Heart left ventricle (tissue), 16 donors: ENCODE measurements around the gene LAMP1. TPM values are rescaled to one million over a fixed set of nuclear protein-coding genes. Genes with fewer than 3 reads are reported as not detected.

Experiments
- ATAC-seq, 4 donors: fragments of 200-7000 bp; cut with Tn5 transposase; one replicate each; pipeline ENCODE4 v1.9.1; 2020 to 2022; ENCODE audit warnings: moderate library complexity in 4 of 4, mild to moderate bottlenecking in 3 of 4, moderate number of reproducible peaks in 1 of 4
- DNase-seq, 5 donors: peaks; one replicate each; pipeline ENCODE4 v3.0.0-alpha.2; 2020
- H3K27ac ChIP-seq, 12 donors: fragments of 200-600 bp; sonication (generic) in 4 of 12; one replicate each; pipeline versions ENCODE4 v1.5.0 to v1.8.0; 2016 to 2022; ENCODE audit warnings: mild to moderate bottlenecking in 2 of 12
- H3K27me3 ChIP-seq, 9 donors: fragments of 200-600 bp; sonication (generic) in 2 of 9; one replicate each; pipeline versions ENCODE4 v1.5.1 to v1.8.0; 2016 to 2022; ENCODE audit warnings: mild to moderate bottlenecking in 3 of 9
- H3K36me3 ChIP-seq, 9 donors: fragments of 200-600 bp; sonication (generic) in 2 of 9; one replicate each; pipeline versions ENCODE4 v1.5.0 to v1.8.0; 2018 to 2022; ENCODE audit warnings: mild to moderate bottlenecking in 2 of 9
- H3K4me1 ChIP-seq, 12 donors: fragments of 200-600 bp; sonication (generic) in 4 of 12; one replicate each; pipeline versions ENCODE4 v1.5.0 to v1.8.0; 2016 to 2022; ENCODE audit warnings: mild to moderate bottlenecking in 3 of 12
- H3K4me3 ChIP-seq, 12 donors: fragments of 200-600 bp; sonication (generic) in 4 of 12; one replicate each; pipeline versions ENCODE4 v1.5.0 to v1.8.0; 2017 to 2022; ENCODE audit warnings: mild to moderate bottlenecking in 9 of 12, moderate library complexity in 4 of 12
- H3K9me3 ChIP-seq, 12 donors: fragments of 200-600 bp; sonication (generic) in 4 of 12; one replicate each; pipeline versions ENCODE4 v1.5.0 to v1.8.0; 2016 to 2022; ENCODE audit warnings: mild to moderate bottlenecking in 1 of 12
- POLR2A ChIP-seq, 2 donors: fragments of 450-650 bp; IDR thresholded peaks; one replicate each; pipeline ENCODE4 v1.6.1; 2017; ENCODE audit warnings: antibody characterized with exemption in 2 of 2, mild to moderate bottlenecking in 2 of 2, moderate library complexity in 2 of 2
- WGBS, 4 donors: extraction: QIAGEN DNeasy Blood & Tissue Kit in 2 of 4; methylation state at CpG; one replicate each; pipeline versions ENCODE4 v1.1.5 to v1.1.7; 2013 to 2018; 5-methylcytosine and 5-hydroxymethylcytosine counted together
- intact Hi-C, 10 donors: fragments of 100-400 bp; cut with DNase I; formaldehyde crosslinking; loops; one replicate each; pipeline versions ENCODE4 v1.11.1 to v1.14.2; 2022
- polyA plus RNA-seq, 2 donors: library from polyadenylated mRNA; stranded (reverse); fragments of 200-250 nt; gene quantifications; one replicate each; pipeline ENCODE4 v1.2.3, GENCODE V29; 2013
- total RNA-seq, 9 donors: library from RNA; depleted of rRNA in 2 of 9; stranded (reverse); fragments of >200 nt in 2 of 9; fragmentation: NEBNext Ultra II Directional in 3 of 9; extraction: Animal tissue kit (Norgen Biotek cat#: 25700) in 3 of 9; gene quantifications; one replicate each; pipeline versions ENCODE4 v1.1.0 to v1.2.4, GENCODE V29; 2016 to 2023
- TF ChIP-seq, protein P1 (sequence below), 12 donors: fragments of 200-600 bp; sonication (generic) in 4 of 12; IDR thresholded peaks; one replicate each; pipeline versions ENCODE4 v1.5.0 to v1.8.0; 2018 to 2022; ENCODE audit warnings: antibody characterized with exemption in 12 of 12, mild to moderate bottlenecking in 5 of 12
- donor health status: ischemic (EF 13 %, LVEDD 7.1; RV severe dilation, severe dysfunction).
- donor health status: healthy with polysubstance abuse.
- donor health status: DM: no; HTN: yes; CAD: no.
- donor health status: DM: no; HTN: no; CAD: no.
- donor health status: ischemic (EF 25% LVEDD 6.9; RV normal size, moderate dysfunction).
- donor health status: ischemic (EF 25% LVEDD 5.7; RV mildly dilated, moderate dysfunction).
- donor health status: healthy.
- donor health status: DM: yes; HTN: yes; CAD: no.
- donor health status: ischemic (EF 35%, LVEDD 5.7; RV mildly dilated, moderate dysfunction).
- donor health status: nonischemic (EF 11% LVEDD 7.7; RV severe dilation, severe dysfunction).
- donor health status: DM: yes; HTN: yes; CAD: no.
- donor health status: PGD.
- donor health status: ischemic (EF 29% LVEDD 5.4; RV normal size, mild dysfunction).
- donor health status: nonischemic (EF 23%, LVEDD 6.1; RV moderate dilation, normal function).

Gene LAMP1
- total and polyA plus RNA-seq, 11 donors, result 41.4 to 214 (median 97.6) TPM

- H3K27ac ChIP-seq, result no peak overlapping the region
- WGBS, 4 donors, result 53 to 66% (median 64%) methylated on average over 4 of the region's 4 CpGs
- no peak for TF ChIP-seq POLR2A (IDR thresholded peaks at IDR 0.05)
- TF ChIP-seq, protein P1, sequence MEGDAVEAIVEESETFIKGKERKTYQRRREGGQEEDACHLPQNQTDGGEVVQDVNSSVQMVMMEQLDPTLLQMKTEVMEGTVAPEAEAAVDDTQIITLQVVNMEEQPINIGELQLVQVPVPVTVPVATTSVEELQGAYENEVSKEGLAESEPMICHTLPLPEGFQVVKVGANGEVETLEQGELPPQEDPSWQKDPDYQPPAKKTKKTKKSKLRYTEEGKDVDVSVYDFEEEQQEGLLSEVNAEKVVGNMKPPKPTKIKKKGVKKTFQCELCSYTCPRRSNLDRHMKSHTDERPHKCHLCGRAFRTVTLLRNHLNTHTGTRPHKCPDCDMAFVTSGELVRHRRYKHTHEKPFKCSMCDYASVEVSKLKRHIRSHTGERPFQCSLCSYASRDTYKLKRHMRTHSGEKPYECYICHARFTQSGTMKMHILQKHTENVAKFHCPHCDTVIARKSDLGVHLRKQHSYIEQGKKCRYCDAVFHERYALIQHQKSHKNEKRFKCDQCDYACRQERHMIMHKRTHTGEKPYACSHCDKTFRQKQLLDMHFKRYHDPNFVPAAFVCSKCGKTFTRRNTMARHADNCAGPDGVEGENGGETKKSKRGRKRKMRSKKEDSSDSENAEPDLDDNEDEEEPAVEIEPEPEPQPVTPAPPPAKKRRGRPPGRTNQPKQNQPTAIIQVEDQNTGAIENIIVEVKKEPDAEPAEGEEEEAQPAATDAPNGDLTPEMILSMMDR (IDR thresholded peaks at IDR 0.05), result no peak
Observed at GRCh38 chr13:113356596-113356995, 59.6 kb downstream of the LAMP1 start.

DNA sequence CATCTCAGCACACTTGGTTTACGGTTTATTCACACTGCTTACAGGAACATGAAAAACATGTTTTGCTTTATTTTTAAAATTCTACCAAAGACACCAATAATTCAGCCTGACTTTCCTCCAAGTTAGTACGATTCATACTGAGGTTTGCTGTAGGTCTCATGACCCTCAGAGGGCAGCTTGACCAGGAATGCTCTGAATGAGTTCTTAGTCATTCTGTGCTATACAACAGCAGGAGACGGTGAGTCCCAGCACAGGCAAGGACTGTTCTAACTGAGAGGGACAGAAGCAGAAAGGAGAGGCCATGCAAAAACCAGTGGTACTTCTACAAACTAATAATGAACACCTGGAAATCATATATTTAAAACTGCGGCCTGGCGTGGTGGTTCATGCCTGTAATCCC, 60.5 kb downstream of the LAMP1 start:
- no peak for DNase-seq
- ATAC-seq, result no peak
- H3K9me3 ChIP-seq, result no peaks in the 10 kb centered on the region
- TF ChIP-seq POLR2A (IDR thresholded peaks at IDR 0.05), result no peak
- TF ChIP-seq, protein P1 (IDR thresholded peaks at IDR 0.05), result no peak
- 83 to 93% (median 91%) methylated on average over 5 of the region's 5 CpGs for WGBS, 4 donors
- intact Hi-C loops, result no loop called here
- H3K36me3 ChIP-seq, result no peaks in the 10 kb centered on the region
- H3K4me1 ChIP-seq, result no peaks in the 10 kb centered on the region
- no peak overlapping the region for H3K27ac ChIP-seq
- peaks cover 0 to 18% (median 0%) of the 10 kb centered on the region in 9 donors for H3K27me3 ChIP-seq
- H3K4me3 ChIP-seq, result no peak overlapping the region

More at GRCh38 chr13:113356596-113356995, 59.6 kb downstream of the LAMP1 start:
- no peaks in the 10 kb centered on the region for H3K9me3 ChIP-seq
- peaks cover 0 to 10% (median 0%) of the 10 kb centered on the region in 9 donors for H3K27me3 ChIP-seq
- DNase-seq (no peak), ATAC-seq (no peak)
- H3K4me1 ChIP-seq, result no peaks in the 10 kb centered on the region
- no peak overlapping the region for H3K4me3 ChIP-seq
- intact Hi-C loops, result no loop called here
- no peaks in the 10 kb centered on the region for H3K36me3 ChIP-seq

DNA sequence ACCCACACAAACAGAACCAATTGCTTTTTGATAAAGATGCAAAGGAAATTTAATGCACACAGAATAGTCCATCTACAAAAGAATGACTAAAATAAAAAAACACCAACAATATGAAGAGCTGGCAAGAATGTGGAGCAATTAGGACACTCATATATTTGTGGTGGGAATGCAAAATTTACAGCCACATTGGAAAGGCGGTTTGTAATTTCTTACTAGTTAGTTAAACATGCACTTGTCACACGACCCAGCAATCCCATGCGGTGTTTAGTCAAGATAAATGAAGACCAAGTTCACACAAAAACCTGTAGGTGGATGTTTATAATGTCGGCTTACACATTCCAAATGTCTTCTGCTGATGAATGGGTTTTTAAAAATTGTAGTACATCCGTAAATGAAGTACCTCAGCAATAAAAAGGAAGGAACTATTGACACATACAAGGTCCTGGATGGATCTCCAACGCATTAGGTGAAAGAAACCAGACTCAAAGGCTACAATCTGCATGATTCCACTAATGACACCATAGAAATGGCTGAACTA, 61.7 kb downstream of the LAMP1 start:
- DNase-seq, result no peak
- peaks cover 0 to 10% (median 2%) of the 10 kb centered on the region in 12 donors for H3K4me1 ChIP-seq
- peaks cover 0 to 30% (median 9%) of the 10 kb centered on the region in 9 donors for H3K27me3 ChIP-seq
- no peak overlapping the region for H3K4me3 ChIP-seq
- H3K36me3 ChIP-seq, result no peaks in the 10 kb centered on the region
- WGBS, 4 donors, result 77 to 83% (median 78%) methylated on average over 6 of the region's 6 CpGs
- H3K9me3 ChIP-seq, result no peaks in the 10 kb centered on the region
- intact Hi-C loops, result no loop called here
- no peak overlapping the region for H3K27ac ChIP-seq
- no peak for ATAC-seq
- TF ChIP-seq, protein P1 (IDR thresholded peaks at IDR 0.05), result no peak
- TF ChIP-seq POLR2A (IDR thresholded peaks at IDR 0.05), result no peak

GRCh38 chr13:113359571-113359970, 62.5 kb downstream of the LAMP1 start:
- 80 to 88% (median 82%) methylated on average over 11 of the region's 11 CpGs for WGBS, 4 donors
- peaks cover 0 to 33% (median 10%) of the 10 kb centered on the region in 9 donors for H3K27me3 ChIP-seq
- TF ChIP-seq, protein P1 (IDR thresholded peaks at IDR 0.05), result no peak
- no peak for TF ChIP-seq POLR2A (IDR thresholded peaks at IDR 0.05)
- no peak overlapping the region for H3K4me3 ChIP-seq
- intact Hi-C loops, result no loop called here
- ATAC-seq (no peak), DNase-seq (no peak)
- H3K36me3 ChIP-seq, result no peaks in the 10 kb centered on the region
- H3K9me3 ChIP-seq, result no peaks in the 10 kb centered on the region
- H3K27ac ChIP-seq, result no peak overlapping the region
- peaks cover 0 to 14% (median 2%) of the 10 kb centered on the region in 12 donors for H3K4me1 ChIP-seq
